Measurements from ENCODE around the gene SYNGR2.
"Not testable (repeated sequence)": the region's sequence is repeated elsewhere in the genome, so short reads cannot be mapped to it uniquely, and the experiment has no call there.

The SYNGR2 gene

DNA sequence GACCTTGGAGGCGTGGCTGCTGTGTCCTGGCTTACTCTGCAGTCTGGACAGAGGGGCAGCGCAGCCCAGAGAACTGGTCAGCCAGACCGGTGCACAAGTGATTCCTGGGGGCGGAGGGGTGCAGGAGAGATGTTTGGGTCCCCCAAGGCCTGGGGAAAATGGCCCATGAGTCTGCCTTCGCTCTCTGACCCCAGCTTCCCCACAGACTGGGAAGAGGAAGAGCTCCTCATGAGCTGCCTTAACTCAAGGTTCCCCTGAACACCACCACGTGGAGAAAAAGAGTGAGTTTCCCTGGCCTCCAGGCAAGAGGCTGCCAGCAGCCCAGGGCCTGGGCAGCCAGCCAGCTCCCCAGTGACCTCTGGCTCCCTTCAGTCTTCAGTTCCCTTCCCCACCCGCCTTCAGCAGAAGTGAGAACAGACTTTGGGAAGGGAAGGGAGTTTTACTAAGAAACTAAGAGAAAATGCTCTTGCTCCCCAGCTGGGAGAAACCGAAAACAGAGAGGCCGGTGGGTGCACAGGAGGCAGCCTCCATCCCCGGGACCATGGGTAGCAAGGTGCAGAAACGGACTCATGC lies 24.1 kb upstream of the SYNGR2 start:
- DNase-seq, result no peak

DNA sequence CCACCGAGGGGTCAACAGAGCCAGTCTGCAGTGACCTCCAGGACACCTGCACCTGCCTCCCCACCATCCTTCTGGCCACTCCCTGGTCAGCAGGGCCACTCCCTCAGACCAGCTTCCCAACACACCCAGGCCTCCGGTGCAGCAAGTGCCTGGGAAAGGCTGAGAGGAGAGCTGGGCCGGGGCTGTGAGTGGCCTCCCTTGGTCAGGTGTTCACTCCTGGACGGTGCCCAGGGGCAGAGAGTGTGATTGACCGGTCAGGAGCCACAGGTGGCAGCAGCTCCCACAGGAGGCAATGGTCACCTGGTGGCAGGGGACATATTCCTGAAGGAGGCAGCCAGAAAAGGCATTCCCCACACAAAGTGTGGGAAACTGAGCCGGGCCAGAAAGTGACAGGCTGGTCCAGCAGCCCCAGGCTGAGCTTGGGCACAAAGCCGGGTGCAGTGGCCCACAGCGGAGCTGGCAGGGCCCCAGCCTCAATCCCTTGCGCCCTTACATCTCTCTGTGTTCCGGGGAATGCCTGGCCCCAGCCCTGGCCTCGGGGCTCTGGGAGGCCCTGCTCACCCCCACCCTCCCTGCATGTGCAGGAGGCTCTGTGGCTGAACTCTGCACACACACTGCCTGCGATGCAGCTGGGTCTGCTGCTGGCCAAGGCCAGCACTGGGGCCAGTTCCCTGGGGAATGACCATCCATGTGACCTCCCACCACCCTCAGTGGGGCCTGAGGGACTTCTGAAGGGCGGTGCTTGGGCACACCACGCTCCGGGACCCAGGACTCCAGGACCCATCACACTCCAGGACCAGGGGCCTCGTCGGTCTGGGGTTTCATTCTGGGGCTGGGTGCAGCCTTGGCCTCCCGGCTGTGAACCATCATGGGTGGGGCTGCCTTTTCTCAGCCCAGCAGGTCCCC lies 23.4 kb upstream of the SYNGR2 start:
- DNase-seq, result no peak

DNA sequence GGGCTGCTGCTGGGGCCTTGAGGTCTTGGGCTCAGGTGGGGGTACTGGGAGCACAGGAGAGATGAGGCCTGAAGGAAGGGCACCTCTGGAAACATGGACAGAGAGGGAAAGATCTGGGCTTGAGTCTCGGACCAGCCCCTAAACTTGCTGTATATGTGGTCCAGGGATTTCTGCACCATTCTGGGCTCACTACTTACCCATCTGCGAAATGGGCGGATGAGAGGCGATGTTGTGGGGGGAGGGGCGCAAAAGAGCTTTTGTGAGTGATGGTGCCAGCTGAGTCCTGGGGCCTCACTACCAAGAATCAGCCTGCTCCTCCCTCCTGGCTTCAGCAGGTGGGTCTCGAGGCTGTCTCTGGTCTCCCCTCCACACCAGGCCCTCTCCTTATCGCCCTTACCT lies 21.9 kb upstream of the SYNGR2 start:
- no peak for DNase-seq

DNA sequence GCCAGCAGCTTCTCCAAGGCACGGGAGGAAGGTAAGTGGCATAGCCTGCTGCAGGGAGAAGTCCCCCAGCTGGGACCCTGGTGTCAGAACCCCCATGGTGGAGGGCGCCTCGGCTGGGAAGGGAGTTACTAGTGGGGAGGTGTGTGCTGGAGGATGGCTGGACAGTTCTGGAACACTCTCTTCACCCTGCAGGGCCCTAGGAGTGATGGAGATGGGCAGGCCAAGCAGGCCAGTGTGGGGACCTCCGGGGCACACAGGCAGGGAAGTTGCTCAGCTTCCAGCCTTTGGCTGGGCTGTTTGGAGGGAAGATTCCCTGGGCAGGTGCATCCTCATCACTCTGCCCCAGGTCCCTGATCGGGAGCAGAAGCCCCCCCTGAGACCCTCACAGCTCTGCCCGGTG lies 21.5 kb upstream of the SYNGR2 start:
- no peak for DNase-seq

DNA sequence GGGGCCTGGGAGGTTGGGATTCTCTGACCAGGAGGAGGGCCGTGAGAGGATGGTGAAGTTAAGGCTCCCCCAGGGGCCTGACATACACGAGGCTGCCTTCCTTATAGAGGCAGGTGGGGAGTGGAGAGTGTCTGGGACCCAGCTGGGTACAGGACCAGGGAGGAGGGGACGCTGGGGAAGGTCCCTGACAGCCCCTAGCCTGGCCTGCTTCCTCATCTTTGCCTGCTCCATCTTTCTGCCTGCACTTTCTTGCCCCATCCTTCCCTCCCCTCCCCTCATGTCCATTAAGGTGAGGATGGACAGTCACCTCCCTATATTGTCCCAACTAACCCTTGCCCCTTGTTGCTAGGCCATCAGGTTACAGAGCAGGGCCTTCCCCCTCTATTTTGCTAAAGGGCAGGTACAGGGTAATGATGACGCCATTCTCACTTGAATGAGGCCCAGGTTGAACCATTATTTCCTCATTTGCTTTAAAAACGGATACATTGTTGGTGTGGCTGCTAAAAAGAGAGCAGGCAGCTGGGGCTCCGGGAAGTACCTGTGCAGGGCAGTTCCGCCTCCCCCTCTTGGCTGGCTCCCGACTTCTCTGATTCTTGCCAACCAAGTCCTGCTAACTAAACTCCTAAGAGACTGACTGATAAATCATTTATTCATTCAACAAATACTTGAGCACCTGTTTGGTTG lies 20.9 kb upstream of the SYNGR2 start:
- no peak for DNase-seq

DNA sequence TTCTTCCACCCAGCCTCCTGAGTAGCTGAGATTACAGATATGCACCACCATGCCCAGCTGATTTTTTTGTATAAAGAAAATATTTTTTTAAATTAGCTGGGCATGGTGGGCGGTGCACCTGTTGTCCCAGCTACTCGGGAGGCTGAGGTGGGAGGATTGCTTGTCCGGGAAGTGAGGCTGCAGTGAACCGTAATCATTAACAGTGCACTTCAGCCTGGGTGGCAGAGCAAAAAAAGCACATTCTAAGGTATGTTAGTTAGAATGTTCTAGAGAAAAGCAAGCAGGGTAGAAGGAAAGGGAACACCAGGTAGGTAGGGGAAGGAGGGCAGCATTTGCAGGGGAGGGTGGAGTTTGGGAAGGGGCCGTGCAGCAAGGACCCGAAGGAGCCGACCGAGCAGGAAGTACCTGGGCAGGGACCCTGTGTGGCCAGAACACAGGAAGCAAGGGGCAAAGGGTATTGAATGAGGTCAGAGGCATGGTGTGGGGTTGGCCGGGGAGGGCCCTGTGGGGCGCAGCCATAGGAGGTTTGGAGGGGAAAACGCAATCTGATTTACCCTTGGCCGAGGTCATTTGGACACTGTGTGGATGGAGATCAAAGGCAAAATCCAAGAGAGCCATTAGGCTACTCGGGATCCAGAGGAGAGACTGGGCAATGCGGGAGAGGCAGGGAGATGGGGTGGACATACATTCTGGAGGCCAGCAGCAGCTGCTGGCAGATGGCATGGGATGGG lies 19.9 kb upstream of the SYNGR2 start:
- DNase-seq, result no peak

DNA sequence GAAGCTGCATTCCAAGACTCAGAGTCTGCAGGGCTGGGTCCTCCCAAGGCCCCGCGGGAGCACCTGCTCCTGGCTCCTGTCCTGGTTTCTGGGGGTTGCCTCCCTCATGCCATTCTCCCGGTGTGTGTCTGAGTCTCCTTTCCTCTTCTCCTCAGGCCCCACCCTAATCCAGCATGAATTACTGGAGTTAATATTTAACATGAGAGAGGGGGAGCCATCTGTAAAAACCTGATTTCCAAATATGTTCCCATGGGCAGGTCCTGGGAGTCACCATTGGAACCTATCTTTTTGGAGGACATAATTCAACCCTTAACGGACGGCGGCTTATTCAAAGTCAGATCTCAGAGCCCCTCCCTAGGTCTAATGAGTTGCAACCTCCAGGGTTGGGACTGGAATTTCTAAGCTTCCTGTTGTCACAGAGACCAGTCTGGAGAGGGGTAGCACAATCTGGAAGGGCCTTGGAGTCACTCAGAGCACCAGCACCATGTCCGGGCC lies 16.8 kb upstream of the SYNGR2 start:
- no peak for DNase-seq

DNA sequence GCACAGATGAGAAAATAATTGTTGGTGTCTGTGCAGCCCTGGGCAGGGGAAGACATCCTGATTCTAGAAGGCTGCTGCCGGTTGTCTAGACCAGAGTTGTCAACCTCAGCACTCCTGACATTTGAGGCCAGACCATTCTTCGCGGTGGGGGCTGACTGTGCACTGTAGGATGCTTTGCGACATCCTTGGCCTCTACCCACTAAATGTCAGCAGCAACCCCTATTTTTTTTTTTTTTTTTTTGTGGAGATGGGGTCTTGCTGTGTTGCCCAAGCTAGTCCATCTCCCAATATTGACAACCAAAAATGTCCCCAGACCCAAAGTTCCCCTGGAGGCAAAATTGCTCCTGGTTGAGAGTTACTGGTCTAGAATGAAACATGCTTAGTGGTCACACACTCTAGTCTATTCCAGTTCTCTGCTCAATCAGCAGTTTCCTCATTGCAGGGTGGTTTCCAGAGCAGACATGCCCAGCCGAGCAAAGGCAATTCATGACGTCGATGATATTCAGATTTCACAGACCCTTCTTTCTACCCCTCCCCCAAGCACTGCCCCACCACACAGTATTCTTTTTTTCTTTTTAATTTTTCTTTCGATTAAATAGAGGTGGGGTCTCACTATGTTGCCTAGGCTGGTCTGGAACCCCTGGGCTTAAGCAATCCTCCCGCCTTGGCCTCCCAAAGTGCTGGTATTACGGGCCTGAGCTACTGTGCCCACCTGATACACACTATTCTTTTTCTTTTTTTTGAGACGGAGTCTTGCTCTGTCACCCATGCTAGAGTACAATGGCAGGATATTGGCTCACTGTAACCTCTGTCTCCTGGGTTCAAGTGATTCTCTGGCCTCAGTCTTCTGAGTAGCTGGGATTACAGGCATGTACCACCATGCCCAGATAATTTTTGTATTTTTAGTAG lies 13.2 kb upstream of the SYNGR2 start:
- no peak for DNase-seq

DNA sequence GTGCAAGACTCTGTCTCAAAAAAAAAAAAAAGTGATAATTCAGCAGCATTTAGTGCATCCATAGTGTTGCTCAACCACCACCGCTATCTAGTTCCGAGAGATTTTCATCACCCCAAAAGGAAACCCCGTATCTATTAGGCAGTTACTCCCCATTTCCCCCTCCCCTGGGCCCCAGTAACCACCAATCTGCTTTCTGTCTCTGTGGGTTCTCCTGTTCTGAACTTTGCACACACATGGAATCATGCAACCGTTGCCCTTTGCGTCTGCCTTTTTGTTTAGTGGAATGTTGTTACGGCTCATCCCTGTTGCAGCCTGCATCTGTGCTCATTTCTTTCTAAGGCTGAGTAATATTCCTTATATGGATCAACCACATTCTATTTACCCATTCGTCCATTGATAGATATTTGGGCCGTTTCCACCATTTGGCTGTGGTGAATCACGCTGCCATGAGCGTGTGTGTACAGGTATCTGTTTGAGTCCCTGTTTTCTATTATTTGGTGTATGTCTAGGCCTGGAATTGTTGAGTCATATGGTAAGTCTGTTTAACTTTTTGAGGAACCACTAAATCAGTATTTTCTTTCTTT lies 8.7 kb upstream of the SYNGR2 start:
- no peak for DNase-seq

DNA sequence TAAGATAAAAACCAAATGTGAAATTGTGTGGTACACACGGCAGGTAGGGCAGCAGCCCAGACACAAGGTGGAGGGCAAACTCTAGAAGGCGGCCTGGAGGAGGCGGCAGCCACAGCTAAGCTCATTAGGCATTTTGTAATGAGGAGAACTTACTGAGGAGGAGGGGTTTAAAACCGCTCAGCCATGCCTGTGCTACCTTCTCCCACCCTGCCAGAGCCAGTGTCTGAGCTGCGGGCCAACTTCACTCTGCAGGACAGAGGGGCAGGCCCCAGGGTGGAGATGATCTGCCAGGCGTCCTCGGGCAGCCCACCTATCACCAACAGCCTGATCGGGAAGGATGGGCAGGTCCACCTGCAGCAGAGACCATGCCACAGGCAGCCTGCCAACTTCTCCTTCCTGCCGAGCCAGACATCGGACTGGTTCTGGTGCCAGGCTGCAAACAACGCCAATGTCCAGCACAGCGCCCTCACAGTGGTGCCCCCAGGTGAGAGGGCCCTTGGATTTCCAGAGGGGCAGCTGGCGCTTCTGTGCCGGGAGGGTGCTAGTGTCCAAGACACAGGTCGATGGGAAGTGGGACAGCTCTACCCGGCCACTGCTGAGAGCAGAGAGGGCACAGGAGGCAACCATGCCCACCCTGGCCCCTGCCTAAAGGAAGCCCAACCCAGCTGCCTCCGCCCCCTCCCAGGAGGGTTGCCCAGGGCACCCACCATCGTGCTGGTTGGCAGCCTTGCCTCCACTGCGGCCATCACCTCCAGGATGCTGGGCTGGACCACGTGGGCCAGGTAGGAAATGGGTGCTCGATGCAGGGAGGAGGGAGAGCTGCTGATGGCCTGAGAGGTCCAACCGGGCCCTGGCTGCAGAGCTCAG lies 4.3 kb upstream of the SYNGR2 start:
- no peak for DNase-seq

DNA sequence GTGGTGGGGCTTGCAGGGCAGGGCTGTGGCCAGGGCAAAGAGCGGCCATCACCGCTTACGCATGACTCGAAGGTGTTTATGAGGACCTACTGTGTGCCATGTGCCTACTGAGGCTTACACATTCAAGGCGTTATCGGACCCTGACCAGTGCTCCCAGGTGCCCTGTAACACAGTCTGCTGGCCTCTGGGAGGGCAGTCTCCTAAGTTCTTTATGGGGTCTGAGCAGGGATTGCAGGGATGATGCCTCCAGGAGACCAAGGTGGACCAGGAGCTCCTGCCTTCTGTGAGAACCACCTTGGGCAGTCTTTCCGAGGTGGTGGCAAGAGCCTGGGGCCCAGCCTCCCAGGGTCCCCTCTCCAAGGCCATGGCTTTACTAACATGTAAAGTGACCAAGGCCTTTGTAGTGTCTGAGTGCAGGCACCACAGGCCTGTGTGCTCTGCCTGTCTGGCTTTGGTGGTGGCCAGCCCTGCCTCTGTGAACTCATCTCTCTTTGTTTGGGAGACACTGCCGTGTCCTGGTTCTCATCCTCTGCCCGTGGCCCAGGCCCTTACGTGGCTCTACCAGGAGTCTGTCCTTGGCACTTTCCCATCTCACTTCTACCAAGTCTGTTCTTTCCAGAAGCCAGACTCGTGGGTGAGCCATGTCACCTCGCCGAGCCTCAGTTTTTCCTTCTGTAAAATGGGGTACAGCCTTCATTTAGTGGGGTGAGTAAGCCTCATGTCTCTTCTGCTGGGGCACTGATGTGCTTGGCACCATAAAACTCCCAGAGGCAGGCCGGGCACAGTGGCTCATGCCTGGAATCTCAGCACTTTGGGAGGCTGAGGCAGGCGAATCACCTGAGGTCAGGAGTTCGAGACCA lies 3.4 kb upstream of the SYNGR2 start:
- DNase-seq, result no peak

DNA sequence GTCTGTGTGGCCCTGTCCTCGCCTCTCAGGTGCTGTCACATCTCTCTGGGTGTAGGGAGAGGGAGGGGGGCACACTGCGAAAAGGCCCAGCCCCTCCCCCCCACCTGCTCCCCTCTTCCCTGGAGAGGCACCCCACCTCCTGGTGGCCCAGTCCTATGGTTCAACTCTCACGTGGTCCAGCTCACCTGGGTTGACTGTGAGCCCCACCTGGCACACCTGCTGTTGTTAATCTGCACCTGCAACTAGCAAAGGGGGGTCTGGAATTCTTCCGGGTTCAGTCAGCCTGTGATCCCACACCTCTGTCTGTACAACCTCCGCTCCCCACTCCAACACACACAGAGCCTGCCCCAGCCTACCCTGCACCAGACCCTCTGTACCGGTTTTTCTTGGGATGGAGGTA lies 2.0 kb upstream of the SYNGR2 start:
- DNase-seq, result no peak

DNA sequence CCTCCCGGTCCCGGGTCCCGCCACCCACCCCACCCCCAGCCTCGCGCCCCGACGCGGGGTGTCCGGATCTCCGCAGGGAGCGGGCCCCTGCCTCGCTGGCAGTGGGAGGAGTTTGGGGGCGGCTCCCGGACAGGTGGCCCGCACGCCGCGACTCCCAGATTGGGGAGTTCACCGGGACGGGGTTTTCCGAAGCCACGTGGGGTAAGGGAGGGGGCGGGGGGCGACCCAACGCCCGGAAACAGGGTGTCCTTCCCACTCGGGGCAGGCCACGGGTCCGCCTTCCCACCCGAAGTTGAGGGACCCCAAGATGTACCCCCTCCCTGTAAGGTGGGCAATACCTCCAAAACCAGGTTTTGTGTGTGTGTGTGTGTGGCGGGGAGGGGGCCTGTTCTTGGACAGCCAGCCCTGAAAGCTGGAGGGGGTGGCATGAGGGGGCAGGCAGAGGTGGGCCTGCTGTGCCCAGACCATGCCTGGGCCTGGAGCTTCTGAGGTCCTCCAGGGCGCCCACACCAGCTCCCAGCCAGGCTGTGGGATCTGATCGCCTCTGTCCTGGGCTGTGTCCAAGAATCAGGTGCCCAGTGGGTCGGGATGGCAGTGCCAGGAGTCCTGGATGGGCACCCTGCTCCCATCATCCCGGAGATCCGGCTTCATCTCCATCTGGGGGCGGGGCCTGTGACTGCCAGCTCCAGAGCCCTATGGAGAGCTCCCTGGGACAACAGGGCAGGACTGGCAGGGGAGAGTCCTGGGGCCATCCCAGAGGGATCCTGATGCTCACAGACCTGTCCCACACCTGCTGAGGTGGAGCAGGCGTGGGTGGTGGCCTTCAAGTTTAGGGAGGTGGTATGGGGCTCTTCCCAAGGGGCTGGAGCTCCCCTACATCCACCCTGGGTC lies 767 bp downstream of the SYNGR2 start:
- peak; percentile 25 for DNase-seq

DNA sequence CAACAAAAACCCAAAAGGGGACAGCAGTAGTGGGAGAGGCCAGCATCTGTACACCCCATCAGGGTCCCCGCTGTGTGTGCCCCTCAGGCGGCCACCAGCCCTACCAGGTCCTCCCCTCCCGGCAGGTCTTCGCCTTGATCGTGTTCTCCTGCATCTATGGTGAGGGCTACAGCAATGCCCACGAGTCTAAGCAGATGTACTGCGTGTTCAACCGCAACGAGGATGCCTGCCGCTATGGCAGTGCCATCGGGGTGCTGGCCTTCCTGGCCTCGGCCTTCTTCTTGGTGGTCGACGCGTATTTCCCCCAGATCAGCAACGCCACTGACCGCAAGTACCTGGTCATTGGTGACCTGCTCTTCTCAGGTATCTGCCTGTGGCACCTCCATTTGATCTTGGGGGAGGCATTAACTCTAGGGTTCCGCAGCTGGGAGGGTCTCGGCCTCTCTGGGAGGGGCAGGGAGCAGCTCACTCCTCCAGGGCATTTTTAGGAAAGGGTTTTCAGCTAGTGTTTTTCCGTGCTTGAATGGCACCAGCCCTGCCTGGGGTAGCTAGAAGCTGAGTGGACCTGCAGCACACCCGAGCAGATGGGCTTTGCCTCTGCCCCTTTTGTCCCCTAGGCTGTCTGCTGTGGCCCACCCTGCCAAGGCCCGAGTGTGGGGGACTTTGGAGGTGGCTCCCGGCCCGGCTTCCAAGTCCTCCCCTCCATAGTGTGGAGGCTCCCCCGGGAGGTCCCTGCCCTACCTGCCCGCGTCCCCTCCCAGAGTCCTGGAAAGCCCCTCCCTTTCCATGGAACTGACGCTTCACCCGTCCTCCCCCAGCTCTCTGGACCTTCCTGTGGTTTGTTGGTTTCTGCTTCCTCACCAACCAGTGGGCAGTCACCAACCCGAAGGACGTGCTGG lies 2.6 kb downstream of the SYNGR2 start:
- DNase-seq, result no peak

DNA sequence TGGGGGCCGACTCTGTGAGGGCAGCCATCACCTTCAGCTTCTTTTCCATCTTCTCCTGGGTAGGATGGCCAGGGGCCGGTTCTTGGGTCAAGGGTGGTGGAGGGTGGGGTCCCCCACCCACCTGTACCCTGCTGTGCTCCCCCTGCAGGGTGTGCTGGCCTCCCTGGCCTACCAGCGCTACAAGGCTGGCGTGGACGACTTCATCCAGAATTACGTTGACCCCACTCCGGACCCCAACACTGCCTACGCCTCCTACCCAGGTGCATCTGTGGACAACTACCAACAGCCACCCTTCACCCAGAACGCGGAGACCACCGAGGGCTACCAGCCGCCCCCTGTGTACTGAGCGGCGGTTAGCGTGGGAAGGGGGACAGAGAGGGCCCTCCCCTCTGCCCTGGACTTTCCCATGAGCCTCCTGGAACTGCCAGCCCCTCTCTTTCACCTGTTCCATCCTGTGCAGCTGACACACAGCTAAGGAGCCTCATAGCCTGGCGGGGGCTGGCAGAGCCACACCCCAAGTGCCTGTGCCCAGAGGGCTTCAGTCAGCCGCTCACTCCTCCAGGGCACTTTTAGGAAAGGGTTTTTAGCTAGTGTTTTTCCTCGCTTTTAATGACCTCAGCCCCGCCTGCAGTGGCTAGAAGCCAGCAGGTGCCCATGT lies 3.3 kb downstream of the SYNGR2 start:
- DNase-seq, result not testable (repeated sequence)

DNA sequence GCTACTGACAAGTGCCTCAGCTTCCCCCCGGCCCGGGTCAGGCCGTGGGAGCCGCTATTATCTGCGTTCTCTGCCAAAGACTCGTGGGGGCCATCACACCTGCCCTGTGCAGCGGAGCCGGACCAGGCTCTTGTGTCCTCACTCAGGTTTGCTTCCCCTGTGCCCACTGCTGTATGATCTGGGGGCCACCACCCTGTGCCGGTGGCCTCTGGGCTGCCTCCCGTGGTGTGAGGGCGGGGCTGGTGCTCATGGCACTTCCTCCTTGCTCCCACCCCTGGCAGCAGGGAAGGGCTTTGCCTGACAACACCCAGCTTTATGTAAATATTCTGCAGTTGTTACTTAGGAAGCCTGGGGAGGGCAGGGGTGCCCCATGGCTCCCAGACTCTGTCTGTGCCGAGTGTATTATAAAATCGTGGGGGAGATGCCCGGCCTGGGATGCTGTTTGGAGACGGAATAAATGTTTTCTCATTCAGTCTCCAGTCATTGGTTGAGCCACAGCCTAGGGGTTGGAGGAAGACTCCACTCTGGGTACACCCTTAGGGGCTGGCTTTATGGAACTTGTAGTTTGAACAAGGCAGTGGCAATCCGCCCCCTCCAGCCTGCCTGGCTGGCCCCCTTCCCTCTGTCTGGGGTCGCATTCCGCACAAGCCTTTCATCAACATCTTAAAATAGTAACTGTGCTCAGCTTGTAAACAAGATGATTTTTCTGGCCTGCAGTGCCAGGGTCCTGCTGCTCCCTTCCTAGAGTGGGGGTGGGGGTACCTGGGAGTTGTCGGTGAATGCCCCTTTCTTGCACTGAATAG lies 4.1 kb downstream of the SYNGR2 start:
- peak; percentile 17 for DNase-seq
